Left forelimb (tissue), 1 donor: ENCODE results near the gene MAPK10.

Source experiments
- DNase-seq: peaks from one replicate; pipeline ENCODE4 v3.0.0-alpha.2; 2018; ENCODE audit warnings: low spot score

The MAPK10 gene

GRCh38 chr4:86278126-86278525 is 81.7 kb downstream of the MAPK10 start:
- DNase-seq, result no peak

- DNase-seq, result no peak
Measured at GRCh38 chr4:86274642-86275041, 85.2 kb downstream of the MAPK10 start.

GRCh38 chr4:86272669-86273068 is 87.2 kb downstream of the MAPK10 start:
- DNase-seq, result no peak

- no peak for DNase-seq
Measured at GRCh38 chr4:86271057-86271456, 88.8 kb downstream of the MAPK10 start.

- DNase-seq, result no peak
Measured at GRCh38 chr4:86269354-86269753, 90.5 kb downstream of the MAPK10 start.

GRCh38 chr4:86264241-86264640 is 95.6 kb downstream of the MAPK10 start:
- DNase-seq, result no peak

- DNase-seq, result no peak
Measured at GRCh38 chr4:86261636-86262035, 98.2 kb downstream of the MAPK10 start.

GRCh38 chr4:86256086-86256485 is 103.8 kb downstream of the MAPK10 start:
- no peak for DNase-seq

- DNase-seq, result no peak
Measured at GRCh38 chr4:86250619-86251018, 109.2 kb downstream of the MAPK10 start.

GRCh38 chr4:86250006-86250405 is 109.8 kb downstream of the MAPK10 start:
- DNase-seq, result no peak

- DNase-seq, result no peak
Measured at GRCh38 chr4:86249074-86249473, 110.8 kb downstream of the MAPK10 start.

- no peak for DNase-seq
Measured at GRCh38 chr4:86247906-86248305, 111.9 kb downstream of the MAPK10 start.

GRCh38 chr4:86247320-86247719 is 112.5 kb downstream of the MAPK10 start:
- no peak for DNase-seq

- no peak for DNase-seq
Measured at GRCh38 chr4:86243750-86244149, 116.1 kb downstream of the MAPK10 start.

GRCh38 chr4:86242677-86243076 is 117.2 kb downstream of the MAPK10 start:
- DNase-seq, result no peak

- DNase-seq, result no peak
Measured at GRCh38 chr4:86235549-86235948, 124.3 kb downstream of the MAPK10 start.

- DNase-seq, result no peak
Measured at GRCh38 chr4:86233681-86234080, 126.2 kb downstream of the MAPK10 start.

- DNase-seq, result no peak
Measured at GRCh38 chr4:86233090-86233489, 126.8 kb downstream of the MAPK10 start.

- no peak for DNase-seq
Measured at GRCh38 chr4:86223472-86223871, 136.4 kb downstream of the MAPK10 start.

GRCh38 chr4:86221002-86221401 is 138.9 kb downstream of the MAPK10 start:
- no peak for DNase-seq

GRCh38 chr4:86220121-86220520 is 139.7 kb downstream of the MAPK10 start:
- DNase-seq, result no peak

GRCh38 chr4:86218746-86219473 is 140.9 kb downstream of the MAPK10 start:
- DNase-seq, result no peak

- DNase-seq, result no peak
Measured at GRCh38 chr4:86203176-86203575, 156.7 kb downstream of the MAPK10 start.

- no peak for DNase-seq
Measured at GRCh38 chr4:86185659-86186058, 174.2 kb downstream of the MAPK10 start.
